Esophagus squamous epithelium (tissue), 4 donors: ENCODE results near the gene IMMP2L.

Experiments used
- POLR2A ChIP-seq, 4 donors: fragments of 450-650 bp; IDR thresholded peaks; one replicate each; pipeline ENCODE4 v1.6.1; 2017; ENCODE audit warnings: antibody characterized with exemption in 4 of 4, mild to moderate bottlenecking in 4 of 4, moderate library complexity in 3 of 4
- TF ChIP-seq, protein P1 (sequence below), 6 experiments: fragments of 450-650 bp in 4 of 6; fragments of 200-600 bp in 2 of 6; sonication (generic) in 2 of 6; IDR thresholded peaks; one replicate each; pipeline ENCODE4 v1.5.1; 2016 to 2019; ENCODE audit warnings: antibody characterized with exemption in 6 of 6, mild to moderate bottlenecking in 4 of 6, moderate library complexity in 4 of 6

DNA sequence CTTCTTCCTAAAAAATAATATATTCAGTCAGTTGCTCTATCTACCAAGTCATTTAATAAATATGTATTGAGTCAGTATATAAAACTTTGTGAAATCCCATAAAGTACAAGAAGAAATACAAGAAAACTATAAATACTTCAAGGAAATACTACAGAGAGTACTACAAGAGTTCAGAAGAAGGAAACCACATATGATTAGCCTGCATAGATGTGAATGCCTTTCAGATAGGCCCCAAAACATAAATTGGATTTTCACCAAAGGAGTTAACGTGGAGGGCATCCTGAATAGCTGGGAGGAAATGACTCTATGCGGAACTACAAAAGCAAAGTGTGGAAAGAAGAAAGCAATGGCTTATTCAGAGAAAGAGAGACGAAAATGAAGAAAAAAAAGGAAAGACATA is 351.3 kb downstream of the IMMP2L start:
- TF ChIP-seq, protein P1, sequence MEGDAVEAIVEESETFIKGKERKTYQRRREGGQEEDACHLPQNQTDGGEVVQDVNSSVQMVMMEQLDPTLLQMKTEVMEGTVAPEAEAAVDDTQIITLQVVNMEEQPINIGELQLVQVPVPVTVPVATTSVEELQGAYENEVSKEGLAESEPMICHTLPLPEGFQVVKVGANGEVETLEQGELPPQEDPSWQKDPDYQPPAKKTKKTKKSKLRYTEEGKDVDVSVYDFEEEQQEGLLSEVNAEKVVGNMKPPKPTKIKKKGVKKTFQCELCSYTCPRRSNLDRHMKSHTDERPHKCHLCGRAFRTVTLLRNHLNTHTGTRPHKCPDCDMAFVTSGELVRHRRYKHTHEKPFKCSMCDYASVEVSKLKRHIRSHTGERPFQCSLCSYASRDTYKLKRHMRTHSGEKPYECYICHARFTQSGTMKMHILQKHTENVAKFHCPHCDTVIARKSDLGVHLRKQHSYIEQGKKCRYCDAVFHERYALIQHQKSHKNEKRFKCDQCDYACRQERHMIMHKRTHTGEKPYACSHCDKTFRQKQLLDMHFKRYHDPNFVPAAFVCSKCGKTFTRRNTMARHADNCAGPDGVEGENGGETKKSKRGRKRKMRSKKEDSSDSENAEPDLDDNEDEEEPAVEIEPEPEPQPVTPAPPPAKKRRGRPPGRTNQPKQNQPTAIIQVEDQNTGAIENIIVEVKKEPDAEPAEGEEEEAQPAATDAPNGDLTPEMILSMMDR (IDR thresholded peaks at IDR 0.05) = no peak
- no peak for TF ChIP-seq POLR2A (IDR thresholded peaks at IDR 0.05)
